ENCODE data around the gene ATMIN. TPM values are rescaled to one million over a fixed set of nuclear protein-coding genes. Genes with fewer than 3 reads are reported as not detected.

The ATMIN gene
- total RNA-seq, 1 donor, result 54.0 TPM

- no peak for DNase-seq (ENCODE audit: low read depth)
- TF ChIP-seq CTCF (IDR thresholded peaks at IDR 0.05; ENCODE audit: insufficient read depth, low read depth, low read length), result no peak
- H3K4me3 ChIP-seq (ENCODE audit: low read depth, low read length), result no peak overlapping the region
Measured at GRCh38 chr16:81014672-81015071, 21.0 kb upstream of the ATMIN start.

GRCh38 chr16:81018496-81018895 lies 17.1 kb upstream of the ATMIN start:
- no peak for DNase-seq (ENCODE audit: low read depth)
- TF ChIP-seq CTCF (IDR thresholded peaks at IDR 0.05; ENCODE audit: insufficient read depth, low read depth, low read length), result no peak
- no peak overlapping the region for H3K4me3 ChIP-seq (ENCODE audit: low read depth, low read length)

- TF ChIP-seq CTCF (IDR thresholded peaks at IDR 0.05; ENCODE audit: insufficient read depth, low read depth, low read length), result no peak
- H3K4me3 ChIP-seq (ENCODE audit: low read depth, low read length), result no peak overlapping the region
- no peak for DNase-seq (ENCODE audit: low read depth)
Measured at GRCh38 chr16:81026429-81026828, 9.2 kb upstream of the ATMIN start.

- no peak for DNase-seq (ENCODE audit: low read depth)
- no peak overlapping the region for H3K4me3 ChIP-seq (ENCODE audit: low read depth, low read length)
- TF ChIP-seq CTCF (IDR thresholded peaks at IDR 0.05; ENCODE audit: insufficient read depth, low read depth, low read length), result no peak
Measured at GRCh38 chr16:81029930-81030604, 5.6 kb upstream of the ATMIN start.

GRCh38 chr16:81035975-81036750 lies 521 bp downstream of the ATMIN start:
- DNase-seq (ENCODE audit: low read depth), result peak; percentile 40
- no peak for TF ChIP-seq CTCF (IDR thresholded peaks at IDR 0.05; ENCODE audit: insufficient read depth, low read depth, low read length)
- H3K4me3 ChIP-seq (ENCODE audit: low read depth, low read length), result peak overlapping the region; percentile 78

- peak overlapping the region; percentile 78 for H3K4me3 ChIP-seq (ENCODE audit: low read depth, low read length)
- TF ChIP-seq CTCF (IDR thresholded peaks at IDR 0.05; ENCODE audit: insufficient read depth, low read depth, low read length), result no peak
- peak; percentile 40 for DNase-seq (ENCODE audit: low read depth)
Measured at GRCh38 chr16:81036751-81037350, 1.2 kb downstream of the ATMIN start.
